ENCODE data around the gene CDHR5. TPM values are rescaled to one million over a fixed set of nuclear protein-coding genes. Genes with fewer than 3 reads are reported as not detected.
A peak's percentile ranks its signal among the peaks of the same experiment; 100 is the strongest.

Gene CDHR5
- total RNA-seq, 1 donor from 2014 or later, result not detected

DNA sequence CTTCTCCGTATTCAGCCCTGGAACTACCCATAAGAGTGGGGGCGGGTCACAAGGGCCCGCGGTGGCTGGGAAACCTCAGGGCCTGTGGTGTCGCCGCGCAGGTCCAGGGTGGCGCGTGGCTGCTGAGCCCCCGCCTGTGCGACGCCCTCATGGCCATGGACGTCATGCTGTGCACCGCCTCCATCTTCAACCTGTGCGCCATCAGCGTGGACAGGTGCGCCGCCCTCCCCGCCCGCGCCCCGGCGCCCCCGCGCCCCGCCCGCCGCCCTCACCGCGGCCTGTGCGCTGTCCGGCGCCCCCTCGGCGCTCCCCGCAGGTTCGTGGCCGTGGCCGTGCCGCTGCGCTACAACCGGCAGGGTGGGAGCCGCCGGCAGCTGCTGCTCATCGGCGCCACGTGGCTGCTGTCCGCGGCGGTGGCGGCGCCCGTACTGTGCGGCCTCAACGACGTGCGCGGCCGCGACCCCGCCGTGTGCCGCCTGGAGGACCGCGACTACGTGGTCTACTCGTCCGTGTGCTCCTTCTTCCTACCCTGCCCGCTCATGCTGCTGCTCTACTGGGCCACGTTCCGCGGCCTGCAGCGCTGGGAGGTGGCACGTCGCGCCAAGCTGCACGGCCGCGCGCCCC is 14.7 kb upstream of the CDHR5 start:
- Mint-ChIP-seq H3K36me3 (ENCODE audit: unreplicated experiment) (no peaks in the 10 kb centered on the region), H3K27me3 (ENCODE audit: unreplicated experiment) (peaks cover 19% of the 10 kb centered on the region), H3K4me3 (ENCODE audit: unreplicated experiment) (no peak overlapping the region), H3K27ac (ENCODE audit: unreplicated experiment) (no peak overlapping the region), H3K9me3 (ENCODE audit: unreplicated experiment) (peaks cover 8% of the 10 kb centered on the region), H3K4me1 (ENCODE audit: low read depth, unreplicated experiment) (peaks cover 5% of the 10 kb centered on the region)
- DNase-seq, result no peak
- TF ChIP-seq, protein P1, sequence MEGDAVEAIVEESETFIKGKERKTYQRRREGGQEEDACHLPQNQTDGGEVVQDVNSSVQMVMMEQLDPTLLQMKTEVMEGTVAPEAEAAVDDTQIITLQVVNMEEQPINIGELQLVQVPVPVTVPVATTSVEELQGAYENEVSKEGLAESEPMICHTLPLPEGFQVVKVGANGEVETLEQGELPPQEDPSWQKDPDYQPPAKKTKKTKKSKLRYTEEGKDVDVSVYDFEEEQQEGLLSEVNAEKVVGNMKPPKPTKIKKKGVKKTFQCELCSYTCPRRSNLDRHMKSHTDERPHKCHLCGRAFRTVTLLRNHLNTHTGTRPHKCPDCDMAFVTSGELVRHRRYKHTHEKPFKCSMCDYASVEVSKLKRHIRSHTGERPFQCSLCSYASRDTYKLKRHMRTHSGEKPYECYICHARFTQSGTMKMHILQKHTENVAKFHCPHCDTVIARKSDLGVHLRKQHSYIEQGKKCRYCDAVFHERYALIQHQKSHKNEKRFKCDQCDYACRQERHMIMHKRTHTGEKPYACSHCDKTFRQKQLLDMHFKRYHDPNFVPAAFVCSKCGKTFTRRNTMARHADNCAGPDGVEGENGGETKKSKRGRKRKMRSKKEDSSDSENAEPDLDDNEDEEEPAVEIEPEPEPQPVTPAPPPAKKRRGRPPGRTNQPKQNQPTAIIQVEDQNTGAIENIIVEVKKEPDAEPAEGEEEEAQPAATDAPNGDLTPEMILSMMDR (IDR thresholded peaks at IDR 0.05; ENCODE audit: partially characterized antibody, unreplicated experiment), result no peak

DNA sequence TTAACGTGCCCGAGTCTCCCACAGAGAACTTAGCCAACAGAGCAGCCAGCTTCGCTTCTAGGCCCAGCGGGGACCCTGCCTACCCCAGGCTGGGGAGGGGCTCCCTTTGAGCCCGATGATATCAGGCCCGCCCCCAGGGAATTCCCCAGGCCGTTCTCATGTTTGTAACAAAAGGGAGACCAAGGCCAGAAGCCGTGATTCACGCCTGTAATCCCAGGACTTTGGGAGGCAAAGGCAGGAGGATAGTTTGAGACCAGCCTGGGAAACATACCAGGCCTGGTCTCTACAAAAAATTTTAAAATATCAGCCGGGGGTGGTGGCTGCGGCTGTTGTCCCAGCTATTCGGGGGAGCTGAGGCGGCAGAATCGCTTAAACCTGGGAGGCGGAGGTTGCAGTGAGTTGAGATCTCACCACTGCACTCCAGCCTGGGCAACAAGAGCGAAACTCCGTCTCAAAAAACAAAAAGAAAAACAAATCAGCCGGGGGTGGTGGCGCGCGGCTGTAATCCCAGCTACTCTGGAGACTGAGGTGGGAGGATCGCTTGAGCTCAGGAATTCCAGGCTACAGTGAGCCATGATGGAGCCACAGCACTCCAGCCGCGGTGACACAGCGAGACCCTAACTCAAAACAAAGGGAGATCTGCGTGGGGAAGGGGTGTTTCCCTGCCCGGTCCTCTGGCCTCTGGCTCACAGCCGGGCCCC is 14.0 kb upstream of the CDHR5 start:
- no peak for DNase-seq
- H3K4me1 Mint-ChIP-seq (ENCODE audit: low read depth, unreplicated experiment), result peaks cover 5% of the 10 kb centered on the region

DNA sequence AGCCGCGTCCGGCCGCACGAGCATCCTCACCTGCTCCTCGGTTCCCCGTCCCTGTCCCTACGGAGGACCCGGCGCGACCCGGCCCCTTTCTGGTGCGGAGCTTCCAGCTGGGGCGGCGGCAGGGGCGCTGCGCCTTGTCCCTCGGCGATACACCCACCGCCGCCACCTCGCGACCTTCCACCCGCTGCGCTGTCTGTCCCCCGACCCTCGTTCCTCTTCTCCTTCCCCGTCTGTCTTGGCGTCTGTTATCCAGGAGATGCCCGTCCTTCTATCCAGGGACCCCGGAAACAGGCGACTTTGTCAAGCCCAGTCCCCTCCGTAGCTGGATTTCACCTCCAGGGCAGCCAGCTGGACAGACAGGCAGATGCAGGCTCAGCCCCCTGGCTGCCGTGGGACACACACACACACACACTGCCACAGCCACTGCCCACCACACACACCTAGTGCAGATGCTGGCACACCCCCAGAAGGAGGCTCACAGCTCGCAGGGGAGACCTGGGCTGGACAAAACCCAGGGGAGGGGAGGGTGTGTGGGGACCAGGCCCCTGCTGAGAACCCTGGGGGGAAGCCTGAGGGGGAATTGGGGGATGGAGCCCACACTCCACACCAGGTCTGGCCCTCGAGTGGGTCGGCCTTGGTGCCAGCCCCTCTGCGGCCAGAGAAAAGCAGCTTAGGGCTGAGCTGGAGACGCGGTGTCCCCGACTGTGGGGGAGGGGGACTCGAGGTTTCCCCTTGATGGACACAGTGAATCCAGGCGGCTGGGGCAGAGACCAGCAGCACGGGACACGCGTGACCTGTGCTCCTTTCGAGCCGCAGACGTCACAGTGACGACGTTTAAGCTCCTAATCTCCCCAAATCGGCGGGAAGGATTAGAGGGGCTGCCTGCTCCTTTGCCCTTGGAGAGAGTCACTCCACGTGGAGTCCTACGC is 13.1 kb upstream of the CDHR5 start:
- H3K4me1 Mint-ChIP-seq (ENCODE audit: low read depth, unreplicated experiment), result peaks cover 5% of the 10 kb centered on the region
- peak overlapping the region; percentile 62 for H3K27ac Mint-ChIP-seq (ENCODE audit: unreplicated experiment)
- no peaks in the 10 kb centered on the region for H3K36me3 Mint-ChIP-seq (ENCODE audit: unreplicated experiment)
- peaks cover 7% of the 10 kb centered on the region for H3K9me3 Mint-ChIP-seq (ENCODE audit: unreplicated experiment)
- TF ChIP-seq, protein P1 (IDR thresholded peaks at IDR 0.05; ENCODE audit: partially characterized antibody, unreplicated experiment), result no peak
- peak overlapping the region; percentile 90 for H3K4me3 Mint-ChIP-seq (ENCODE audit: unreplicated experiment)
- DNase-seq, result no peak
- peaks cover 21% of the 10 kb centered on the region for H3K27me3 Mint-ChIP-seq (ENCODE audit: unreplicated experiment)

More for the DNA sequence above, 14.0 kb upstream of the CDHR5 start:
- H3K27ac Mint-ChIP-seq (ENCODE audit: unreplicated experiment), result no peak overlapping the region
- TF ChIP-seq, protein P1 (IDR thresholded peaks at IDR 0.05; ENCODE audit: partially characterized antibody, unreplicated experiment), result no peak
- H3K9me3 Mint-ChIP-seq (ENCODE audit: unreplicated experiment), result peaks cover 7% of the 10 kb centered on the region
- H3K36me3 Mint-ChIP-seq (ENCODE audit: unreplicated experiment), result no peaks in the 10 kb centered on the region
- peaks cover 19% of the 10 kb centered on the region for H3K27me3 Mint-ChIP-seq (ENCODE audit: unreplicated experiment)
- peak overlapping the region; percentile 71 for H3K4me3 Mint-ChIP-seq (ENCODE audit: unreplicated experiment)

DNA sequence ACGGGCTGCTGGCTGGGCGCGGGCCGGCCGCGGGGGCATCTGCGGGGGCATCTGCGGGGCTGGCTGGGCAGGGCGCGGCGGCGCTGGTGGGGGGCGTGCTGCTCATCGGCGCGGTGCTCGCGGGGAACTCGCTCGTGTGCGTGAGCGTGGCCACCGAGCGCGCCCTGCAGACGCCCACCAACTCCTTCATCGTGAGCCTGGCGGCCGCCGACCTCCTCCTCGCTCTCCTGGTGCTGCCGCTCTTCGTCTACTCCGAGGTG is 12.5 kb upstream of the CDHR5 start:
- TF ChIP-seq, protein P1 (IDR thresholded peaks at IDR 0.05; ENCODE audit: partially characterized antibody, unreplicated experiment), result no peak
- Mint-ChIP-seq H3K27ac (ENCODE audit: unreplicated experiment) (no peak overlapping the region), H3K4me1 (ENCODE audit: low read depth, unreplicated experiment) (peaks cover 5% of the 10 kb centered on the region), H3K27me3 (ENCODE audit: unreplicated experiment) (peaks cover 20% of the 10 kb centered on the region), H3K4me3 (ENCODE audit: unreplicated experiment) (peak overlapping the region; percentile 90), H3K9me3 (ENCODE audit: unreplicated experiment) (peaks cover 7% of the 10 kb centered on the region), H3K36me3 (ENCODE audit: unreplicated experiment) (no peaks in the 10 kb centered on the region)
- DNase-seq, result no peak

Data from glutamatergic neuron (in vitro differentiated cells).